ENCODE data around the gene INTS11. TPM values are rescaled to one million over a fixed set of nuclear protein-coding genes. Genes with fewer than 3 reads are reported as not detected.
A peak's percentile ranks its signal among the peaks of the same experiment; 100 is the strongest.

The INTS11 gene
- total RNA-seq, 3 donors from 2014 or later (not counting 1 experiment from before 2014, with no cell fraction given): 150 to 189 (median 181) TPM

GRCh38 chr1:1320666-1321448 is 3.6 kb downstream of the INTS11 start:
- no peak overlapping the region for H3K27ac Mint-ChIP-seq
- no peaks in the 10 kb centered on the region for H3K9me3 ChIP-seq (ENCODE audit: control insufficient read depth, insufficient read depth, low read length)
- ATAC-seq: no peak
- no peaks in the 10 kb centered on the region for H3K36me3 Mint-ChIP-seq
- intact Hi-C loops (cut with micrococcal nuclease): no loop called here
- no peaks in the 10 kb centered on the region for H3K27me3 ChIP-seq (ENCODE audit: control insufficient read depth, insufficient read depth, low read length)
- no peak overlapping the region for H3K4me3 Mint-ChIP-seq
- H3K4me1 ChIP-seq (ENCODE audit: control insufficient read depth, insufficient read depth, low read length): peaks cover 30% of the 10 kb centered on the region
- no peak for TF ChIP-seq CTCF (IDR thresholded peaks at IDR 0.05)
- peaks cover 16% of the 10 kb centered on the region for H3K36me3 ChIP-seq (ENCODE audit: control insufficient read depth, insufficient read depth, low read length)
- H3K4me3 ChIP-seq (ENCODE audit: low read length): no peak overlapping the region
- WGBS (ENCODE audit: insufficient coverage): 95% methylated on average over 23 of the region's 23 CpGs
- H3K9me3 Mint-ChIP-seq: no peaks in the 10 kb centered on the region
- H3K27ac ChIP-seq (ENCODE audit: low read length): no peak overlapping the region
- DNase-seq: no peak
- no peaks in the 10 kb centered on the region for H3K27me3 Mint-ChIP-seq (ENCODE audit: low read depth in 2 of 2)
- peaks cover 20 to 44% of the 10 kb centered on the region in 2 donors for H3K4me1 Mint-ChIP-seq

GRCh38 chr1:1319646-1319941 is 4.9 kb downstream of the INTS11 start:
- H3K4me3 Mint-ChIP-seq: no peak overlapping the region
- peak overlapping the region in 1 of 2 donors; percentile 51 for H3K27ac Mint-ChIP-seq
- no peaks in the 10 kb centered on the region for H3K9me3 Mint-ChIP-seq
- peaks cover 20 to 54% of the 10 kb centered on the region in 2 donors for H3K4me1 Mint-ChIP-seq
- Histone ChIP-seq H3K4me1 (ENCODE audit: control insufficient read depth, insufficient read depth, low read length) (peaks cover 20% of the 10 kb centered on the region), H3K36me3 (ENCODE audit: control insufficient read depth, insufficient read depth, low read length) (peaks cover 19% of the 10 kb centered on the region), H3K27me3 (ENCODE audit: control insufficient read depth, insufficient read depth, low read length) (no peaks in the 10 kb centered on the region), H3K9me3 (ENCODE audit: control insufficient read depth, insufficient read depth, low read length) (no peaks in the 10 kb centered on the region), H3K27ac (ENCODE audit: low read length) (no peak overlapping the region), H3K4me3 (ENCODE audit: low read length) (no peak overlapping the region)
- WGBS (ENCODE audit: insufficient coverage): 90% methylated on average over 13 of the region's 13 CpGs
- H3K36me3 Mint-ChIP-seq: no peaks in the 10 kb centered on the region
- H3K27me3 Mint-ChIP-seq (ENCODE audit: low read depth in 2 of 2): no peaks in the 10 kb centered on the region
- intact Hi-C loops (cut with micrococcal nuclease): no loop called here
- ATAC-seq (no peak), DNase-seq (no peak)
- no peak for TF ChIP-seq CTCF (IDR thresholded peaks at IDR 0.05)

- H3K27ac Mint-ChIP-seq: no peak overlapping the region
- H3K4me1 Mint-ChIP-seq: peaks cover 20 to 48% of the 10 kb centered on the region in 2 donors
- no peak overlapping the region for H3K4me3 Mint-ChIP-seq
- H3K27me3 Mint-ChIP-seq (ENCODE audit: low read depth in 2 of 2): no peaks in the 10 kb centered on the region
- Histone ChIP-seq H3K27ac (ENCODE audit: low read length) (no peak overlapping the region), H3K27me3 (ENCODE audit: control insufficient read depth, insufficient read depth, low read length) (no peaks in the 10 kb centered on the region), H3K9me3 (ENCODE audit: control insufficient read depth, insufficient read depth, low read length) (no peaks in the 10 kb centered on the region), H3K36me3 (ENCODE audit: control insufficient read depth, insufficient read depth, low read length) (peaks cover 25% of the 10 kb centered on the region), H3K4me3 (ENCODE audit: low read length) (no peak overlapping the region), H3K4me1 (ENCODE audit: control insufficient read depth, insufficient read depth, low read length) (peaks cover 20% of the 10 kb centered on the region)
- intact Hi-C loops (cut with micrococcal nuclease): no loop called here
- DNase-seq (no peak), ATAC-seq (no peak)
- no peak for TF ChIP-seq CTCF (IDR thresholded peaks at IDR 0.05)
- no peaks in the 10 kb centered on the region for H3K36me3 Mint-ChIP-seq
- H3K9me3 Mint-ChIP-seq: no peaks in the 10 kb centered on the region
- WGBS (ENCODE audit: insufficient coverage): 94% methylated on average over 36 of the region's 36 CpGs
These were observed 5.4 kb downstream of the INTS11 start for GRCh38 chr1:1318777-1319645.
